ENCODE results near the gene PDE9A. TPM values are rescaled to one million over a fixed set of nuclear protein-coding genes. Genes with fewer than 3 reads are reported as not detected.

The PDE9A gene
- total and polyA plus RNA-seq, 2 experiments from 2014 or later: 26.5 to 31.1 TPM

GRCh38 chr21:42685036-42685435 is 31.6 kb downstream of the PDE9A start:
- Mint-ChIP-seq H3K27me3 (ENCODE audit: insufficient read depth, low read depth, poor library complexity) (peaks cover 8% of the 10 kb centered on the region), H3K36me3 (ENCODE audit: low read depth) (peaks cover 23% of the 10 kb centered on the region), H3K27ac (no peak overlapping the region), H3K4me3 (no peak overlapping the region), H3K4me1 (peaks cover 2% of the 10 kb centered on the region; the same call in 1 of the 3 replicates), H3K9me3 (no peaks in the 10 kb centered on the region)
- Histone ChIP-seq H3F3A (replicated peaks; ENCODE audit: low read depth) (no peaks in the 10 kb centered on the region), H4K20me1 (replicated peaks; ENCODE audit: insufficient read depth) (no peaks in the 10 kb centered on the region; the same call in 1 of the 2 replicates), H3K27me3 (ENCODE audit: insufficient read depth) (no peaks in the 10 kb centered on the region), H3K4me2 (no peak overlapping the region), H3K36me3 (ENCODE audit: insufficient read depth) (0 out of 2 replicates have a peak, but pooled peaks cover 4% of the 10 kb centered on the region), H3K4me1 (ENCODE audit: insufficient read depth) (no peaks in the 10 kb centered on the region), H3K9me2 (ENCODE audit: insufficient read depth) (no peaks in the 10 kb centered on the region), H2AFZ (no peak overlapping the region), H3K27ac (ENCODE audit: low read depth) (0 out of 2 replicates have a peak overlapping the region, but pooled peaks have one; percentile 55), H3K79me2 (replicated peaks; ENCODE audit: insufficient read depth) (no peaks in the 10 kb centered on the region), H3K4me3 (no peak overlapping the region)
- DNase-seq (ENCODE audit: low spot score) (peak; percentile 33), ATAC-seq (peak; percentile 54)
- TF ChIP-seq STAT1 (IDR thresholded peaks at IDR 0.05; ENCODE audit: unreplicated experiment) (no peak), ETS1 (IDR thresholded peaks at IDR 0.05) (no peak), ZNF114 (CRISPR knock-in tag; IDR thresholded peaks at IDR 0.05) (no peak), EZH2 (IDR thresholded peaks at IDR 0.05; ENCODE audit: low read depth, unreplicated experiment) (no peak), REST (IDR thresholded peaks at IDR 0.05; ENCODE audit: unreplicated experiment) (no peak), CREB1 (CRISPR knock-in tag; IDR thresholded peaks at IDR 0.05; ENCODE audit: low read depth) (no peak), POLR2AphosphoS5 (IDR thresholded peaks at IDR 0.05; ENCODE audit: low read depth) (no peak), ZNF462 (CRISPR knock-in tag; IDR thresholded peaks at IDR 0.05) (no peak), ZNF331 (CRISPR knock-in tag; IDR thresholded peaks at IDR 0.05; ENCODE audit: low read depth) (no peak), CTCF (conservative IDR thresholded peaks at IDR 0.05; ENCODE audit: low read depth in 2 of 2) (no peak), JUNB (IDR thresholded peaks at IDR 0.05; ENCODE audit: unreplicated experiment) (no peak), EZH2phosphoT487 (IDR thresholded peaks at IDR 0.05; ENCODE audit: unreplicated experiment) (no peak), NANOG (IDR thresholded peaks at IDR 0.05; ENCODE audit: borderline replicate concordance) (no peak)
